Activated B cell treated with CpG ODN at 0.5 μM for 24 hours (primary cell): ENCODE measurements around the gene RRBP1. TPM values are rescaled to one million over a fixed set of nuclear protein-coding genes. Genes with fewer than 3 reads are reported as not detected.
"Not testable (repeated sequence)": the region's sequence is repeated elsewhere in the genome, so short reads cannot be mapped to it uniquely, and the experiment has no call there.

Experiments
- ATAC-seq: fragments of 200-7000 bp; cut with Tn5 transposase; one replicate; pipeline ENCODE4 v1.10.0; 2021; ENCODE audit warnings: low read depth, mild to moderate bottlenecking, moderate library complexity
- CTCF ChIA-PET: fragments of 350-600 bp; sonication (Branson Sonifier 250); formaldehyde crosslinking; loops from one replicate; lab custom pipeline; 2021; ENCODE audit warnings: antibody characterized with exemption; lab: Charles Lee
- POLR2A ChIA-PET: fragments of 350-600 bp; sonication (Branson Sonifier 250); formaldehyde crosslinking; loops from one replicate; lab custom pipeline; 2021; ENCODE audit warnings: antibody characterized with exemption; lab: Charles Lee
- DNase-seq: peaks from one replicate; pipeline ENCODE4 v3.0.0; 2022
- H3K27ac Mint-ChIP-seq: one replicate; pipeline ENCODE4 v1.8.0; 2020; ENCODE audit warnings: mixed read lengths
- H3K27me3 Mint-ChIP-seq: one replicate; pipeline ENCODE4 v1.8.0; 2021; ENCODE audit warnings: mixed read lengths
- H3K36me3 Mint-ChIP-seq: one replicate; pipeline ENCODE4 v1.8.0; 2021; ENCODE audit warnings: low read depth, mixed read lengths
- H3K4me1 Mint-ChIP-seq: one replicate; pipeline ENCODE4 v1.8.0; 2021; ENCODE audit warnings: mixed read lengths
- H3K4me3 Mint-ChIP-seq: one replicate; pipeline ENCODE4 v1.8.0; 2020; ENCODE audit warnings: mild to moderate bottlenecking, mixed read lengths
- H3K9me3 Mint-ChIP-seq: one replicate; pipeline ENCODE4 v1.8.0; 2020; ENCODE audit warnings: mixed read lengths
- CTCF ChIP-seq: fragments of 200-600 bp; IDR thresholded peaks from one replicate; pipeline ENCODE4 v1.8.0; 2022; ENCODE audit warnings: antibody characterized with exemption, mild to moderate bottlenecking
- intact Hi-C: fragments of 100-400 bp; cut with micrococcal nuclease; formaldehyde crosslinking; loops from one replicate; pipeline ENCODE4 v1.15.1; 2024
- total RNA-seq: library from RNA; stranded (reverse); gene quantifications from 2 replicates; pipeline ENCODE4 v1.2.3, GENCODE V29; 2022

The RRBP1 gene
- total RNA-seq, 1 donor from 2014 or later = 22.0 TPM

GRCh38 chr20:17709361-17710293, 27.6 kb upstream of the RRBP1 start:
- DNase-seq (no peak), ATAC-seq (no peak)
- intact Hi-C loops = no loop called here
- no peaks in the 10 kb centered on the region for H3K27me3 Mint-ChIP-seq
- no peak overlapping the region for H3K27ac Mint-ChIP-seq
- H3K4me3 Mint-ChIP-seq = no peak overlapping the region
- H3K36me3 Mint-ChIP-seq = no peaks in the 10 kb centered on the region
- no peaks in the 10 kb centered on the region for H3K4me1 Mint-ChIP-seq
- no peak for TF ChIP-seq CTCF
- H3K9me3 Mint-ChIP-seq = no peaks in the 10 kb centered on the region
- CTCF ChIA-PET = interaction anchor here (0.8 to 0.9 kb wide), 2 partner anchors 28 to 205 kb away, joined by 3 read pairs; partner anchors contain the start of gene RRBP1
- POLR2A ChIA-PET = interaction anchor here (0.6 kb wide), 1 partner anchor 20 kb away, joined by 3 read pairs; no protein-coding TSS in a partner anchor

GRCh38 chr20:17708675-17709360, 26.8 kb upstream of the RRBP1 start:
- no peak overlapping the region for H3K27ac Mint-ChIP-seq
- TF ChIP-seq CTCF = no peak
- intact Hi-C loops = no loop called here
- no peaks in the 10 kb centered on the region for H3K36me3 Mint-ChIP-seq
- no peaks in the 10 kb centered on the region for H3K4me1 Mint-ChIP-seq
- H3K9me3 Mint-ChIP-seq = no peaks in the 10 kb centered on the region
- DNase-seq (no peak), ATAC-seq (no peak)
- CTCF ChIA-PET = interaction anchor here (0.8 kb wide), 1 partner anchor 204 kb away, joined by 3 read pairs; no protein-coding TSS in a partner anchor
- no peaks in the 10 kb centered on the region for H3K27me3 Mint-ChIP-seq
- POLR2A ChIA-PET = no interaction called here
- no peak overlapping the region for H3K4me3 Mint-ChIP-seq

GRCh38 chr20:17707951-17708350, 25.9 kb upstream of the RRBP1 start:
- H3K4me1 Mint-ChIP-seq, DNase-seq, POLR2A ChIA-PET, H3K27ac Mint-ChIP-seq, H3K27me3 Mint-ChIP-seq, H3K36me3 Mint-ChIP-seq, ATAC-seq, CTCF ChIA-PET, H3K4me3 Mint-ChIP-seq, intact Hi-C loops, H3K9me3 Mint-ChIP-seq: not testable (repeated sequence)

GRCh38 chr20:17706632-17707031, 24.6 kb upstream of the RRBP1 start:
- Mint-ChIP-seq H3K9me3 (no peaks in the 10 kb centered on the region), H3K27me3 (no peaks in the 10 kb centered on the region), H3K27ac (no peak overlapping the region), H3K36me3 (no peaks in the 10 kb centered on the region), H3K4me3 (no peak overlapping the region), H3K4me1 (no peaks in the 10 kb centered on the region)
- DNase-seq = no peak
- ChIA-PET POLR2A (no interaction called here), CTCF (no interaction called here)
- intact Hi-C loops = no loop called here
- no peak for TF ChIP-seq CTCF
- ATAC-seq = no peak

GRCh38 chr20:17705916-17706315, 23.9 kb upstream of the RRBP1 start:
- intact Hi-C loops = no loop called here
- no peak for ATAC-seq
- H3K4me1 Mint-ChIP-seq = no peaks in the 10 kb centered on the region
- ChIA-PET POLR2A (no interaction called here), CTCF (no interaction called here)
- H3K27ac Mint-ChIP-seq = no peak overlapping the region
- no peaks in the 10 kb centered on the region for H3K9me3 Mint-ChIP-seq
- no peaks in the 10 kb centered on the region for H3K36me3 Mint-ChIP-seq
- H3K27me3 Mint-ChIP-seq = no peaks in the 10 kb centered on the region
- H3K4me3 Mint-ChIP-seq = no peak overlapping the region
- no peak for DNase-seq
- no peak for TF ChIP-seq CTCF
